ENCODE data around the gene ZFP42.
"Not testable (repeated sequence)": the region's sequence is repeated elsewhere in the genome, so short reads cannot be mapped to it uniquely, and the experiment has no call there.

Gene ZFP42

DNA sequence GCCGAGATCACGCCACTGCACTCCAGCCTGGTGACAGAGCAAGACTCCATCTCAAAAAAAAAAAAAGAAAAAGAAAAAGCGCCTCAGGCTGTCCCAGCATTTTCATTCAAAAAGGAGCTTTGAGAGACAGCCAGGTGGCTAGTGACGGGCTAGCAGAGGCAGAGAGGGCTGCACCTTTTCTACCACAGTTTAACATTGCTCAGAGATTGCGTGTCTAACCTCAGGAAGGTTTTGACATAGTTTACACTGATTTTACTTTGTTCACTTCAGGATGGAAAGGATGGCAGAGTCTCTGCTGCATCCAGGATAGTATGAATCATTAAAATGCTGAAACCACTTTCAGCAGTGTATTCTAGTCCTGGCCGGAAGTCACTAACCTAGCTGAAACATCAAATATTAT is 28.1 kb downstream of the ZFP42 start:
- DNase-seq, result no peak

DNA sequence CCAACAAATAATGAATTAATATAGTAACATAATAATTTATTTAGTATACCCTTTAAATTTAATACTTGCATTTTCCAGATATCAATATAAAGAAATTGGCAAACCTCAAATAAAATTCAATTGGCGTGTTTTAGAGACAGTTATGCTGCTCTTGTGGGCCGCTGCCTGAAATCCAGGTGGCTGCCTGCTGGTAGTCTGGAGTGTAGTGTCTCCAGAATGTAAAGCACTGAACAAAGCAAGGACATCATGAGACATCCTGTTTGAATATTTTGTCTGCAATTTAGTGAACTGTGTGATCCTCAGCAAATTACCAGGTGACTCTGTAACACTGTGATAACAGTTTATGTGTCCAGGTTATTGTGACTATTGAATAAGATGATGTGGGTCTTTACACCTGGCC is 29.9 kb downstream of the ZFP42 start:
- DNase-seq, result no peak

DNA sequence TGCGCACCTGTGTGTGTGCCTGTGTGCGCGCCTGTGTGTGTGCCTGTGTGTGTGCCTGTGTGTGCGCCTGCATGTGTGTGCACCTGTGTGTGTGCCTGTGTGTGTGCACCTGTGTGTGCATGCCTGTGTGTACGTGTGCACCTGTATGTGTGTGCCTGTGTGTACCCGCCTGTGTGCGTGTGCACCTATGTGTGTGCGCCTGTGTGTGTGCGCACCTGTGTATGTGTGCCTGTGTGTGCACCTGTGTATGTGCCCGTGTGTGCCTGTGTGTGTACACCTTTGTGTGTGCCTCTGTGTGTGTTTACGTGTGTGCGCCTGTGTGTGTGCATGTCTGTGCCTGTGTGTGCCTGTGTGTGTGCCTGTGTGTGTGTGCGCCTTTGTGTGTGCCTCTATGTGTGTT is 33.5 kb downstream of the ZFP42 start:
- DNase-seq, result no peak

DNA sequence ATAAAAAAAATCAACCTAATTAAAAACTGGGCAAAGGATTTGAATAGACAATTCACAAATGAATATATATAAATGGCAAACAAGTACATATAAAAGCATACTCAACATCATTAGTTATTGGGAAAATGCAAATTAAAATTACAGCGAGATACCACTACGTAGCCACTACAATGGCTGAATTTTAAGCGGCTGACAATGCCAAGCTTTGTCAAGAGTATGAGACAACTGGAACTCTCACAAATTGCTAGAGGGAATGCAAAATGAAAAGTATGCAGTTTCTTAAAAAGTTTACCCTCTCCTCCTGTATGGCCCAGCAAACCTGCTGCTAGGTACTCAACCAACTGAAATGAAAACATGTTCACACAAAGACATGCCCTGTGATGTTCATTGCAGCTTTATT is 34.8 kb downstream of the ZFP42 start:
- DNase-seq, result no peak

DNA sequence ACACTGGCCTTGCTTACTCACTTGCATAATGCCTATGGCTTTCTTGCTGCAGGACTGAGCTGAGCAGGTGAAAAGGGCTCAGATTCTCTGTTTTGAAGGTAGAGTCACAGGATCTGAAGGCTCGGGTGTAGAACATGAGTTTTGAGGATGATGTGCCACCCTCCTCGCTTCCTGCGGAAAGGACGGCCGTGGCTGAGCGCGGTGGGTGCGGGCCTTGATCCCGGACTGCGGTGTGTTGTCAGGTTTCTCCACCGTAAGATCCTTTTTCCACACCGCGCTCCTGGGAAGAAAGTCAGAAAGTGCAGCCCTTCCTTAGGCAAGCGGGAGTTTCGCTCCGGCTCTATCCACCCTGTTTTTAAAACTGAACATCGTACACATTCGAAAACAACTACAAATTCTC is 36.2 kb downstream of the ZFP42 start:
- no peak for DNase-seq

DNA sequence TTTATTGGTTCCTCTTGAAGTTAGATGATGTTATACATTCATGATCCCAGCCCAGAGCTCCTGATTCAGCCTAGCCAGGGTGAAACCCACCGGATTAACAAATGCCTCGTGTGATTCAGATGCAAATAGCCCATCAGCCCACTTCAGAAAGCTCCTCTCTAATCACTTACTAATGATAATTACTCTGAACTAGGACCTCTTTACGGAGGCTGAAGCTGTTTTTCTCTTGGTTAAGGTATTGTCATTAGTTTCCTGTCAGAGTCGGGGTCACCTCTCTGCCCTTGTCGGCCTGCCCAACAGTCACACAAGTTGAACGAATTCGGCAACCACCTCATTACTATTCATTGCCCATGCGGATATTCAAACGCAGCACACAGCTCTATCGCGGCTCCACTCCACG is 36.6 kb downstream of the ZFP42 start:
- DNase-seq, result no peak

DNA sequence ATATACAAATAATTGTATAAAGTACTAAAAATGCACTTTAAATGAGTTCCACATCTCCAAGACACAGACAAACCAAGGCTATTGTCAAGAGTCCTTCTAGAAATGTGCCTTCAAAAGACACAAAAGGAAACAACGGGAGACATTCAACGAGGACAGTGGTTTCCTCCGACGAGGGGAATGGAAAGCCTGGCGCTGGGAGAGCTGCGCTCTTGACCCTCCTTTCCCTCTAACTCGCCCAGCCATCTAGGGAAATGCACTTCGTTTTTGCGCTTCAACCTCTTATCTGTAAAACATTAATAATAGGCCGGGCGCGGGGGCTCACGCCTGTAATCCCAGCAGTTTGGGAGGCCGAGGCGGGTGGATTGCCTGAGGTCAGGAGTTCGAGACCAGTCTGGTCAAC is 37.0 kb downstream of the ZFP42 start:
- no peak for DNase-seq

DNA sequence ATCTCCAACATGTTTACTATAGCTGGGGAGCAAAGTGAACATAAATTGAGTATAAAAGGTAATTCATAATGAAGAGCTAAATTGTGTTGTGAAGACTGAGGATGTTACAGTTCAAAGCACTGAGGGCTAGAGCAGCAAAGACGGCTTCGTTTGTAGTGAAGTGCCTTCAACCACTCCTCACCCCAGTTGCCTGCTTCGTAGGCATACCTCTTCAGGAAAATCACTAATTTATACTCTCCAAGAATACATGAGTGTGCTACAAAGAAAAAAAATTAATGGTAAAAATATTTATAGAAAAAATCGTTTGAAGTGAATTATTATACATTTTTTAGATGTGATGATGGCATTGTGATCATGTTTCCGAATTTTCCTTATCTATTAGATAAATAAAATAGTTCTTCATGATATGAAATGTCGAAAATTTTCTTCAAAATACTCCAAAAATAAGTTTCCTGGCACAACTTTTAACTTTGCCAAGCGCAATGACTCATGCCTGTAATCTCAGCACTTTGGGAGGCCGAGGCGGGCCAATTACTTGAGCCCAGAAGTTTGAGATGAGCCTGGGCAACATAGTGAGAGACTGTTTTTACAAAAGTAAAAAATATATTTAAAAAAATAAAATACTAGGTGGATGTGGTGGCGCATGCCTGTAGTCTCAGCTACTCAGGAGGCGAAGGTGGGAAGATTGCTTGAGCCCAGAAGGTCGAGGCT is 41.6 kb downstream of the ZFP42 start:
- DNase-seq, result no peak

DNA sequence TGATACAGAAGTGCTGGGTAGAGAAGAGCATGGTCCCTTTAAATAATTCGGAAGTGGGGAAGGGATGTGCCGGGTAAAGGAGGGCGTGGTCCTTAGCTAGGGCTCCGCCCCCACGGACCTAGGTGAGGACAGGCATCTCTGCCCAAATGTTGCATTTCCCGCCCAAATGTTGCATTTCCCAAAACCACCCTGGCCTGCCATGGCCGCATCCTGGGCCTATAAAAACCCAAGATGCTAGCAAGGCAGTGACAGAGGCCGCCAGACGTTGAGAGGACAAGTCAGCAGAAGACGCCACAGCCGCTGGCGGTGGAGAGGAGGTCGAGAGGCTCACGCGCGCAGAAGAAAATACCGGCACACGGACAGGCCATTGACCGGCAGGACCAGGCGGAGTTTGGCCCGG is 46.1 kb downstream of the ZFP42 start:
- DNase-seq, result no peak

DNA sequence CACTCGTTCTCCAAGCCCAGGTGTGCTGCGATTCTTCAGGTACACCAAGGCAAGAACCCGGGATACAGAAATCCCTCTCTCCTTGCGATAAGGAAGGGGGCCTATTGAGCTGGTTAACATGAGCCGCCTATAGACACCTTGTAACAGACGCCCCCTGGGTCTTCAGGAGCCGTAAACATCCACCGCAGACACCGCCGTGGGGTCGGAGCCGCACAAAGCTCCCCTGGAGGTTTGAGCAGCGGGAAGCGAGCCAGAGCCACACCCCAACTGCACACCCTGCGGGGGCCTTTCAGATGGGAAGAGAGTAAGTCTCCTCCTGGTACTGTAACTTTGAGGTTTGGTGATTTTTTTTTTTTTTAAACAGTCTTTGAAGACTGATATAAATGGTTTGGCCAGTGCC is 46.6 kb downstream of the ZFP42 start:
- DNase-seq, result no peak

DNA sequence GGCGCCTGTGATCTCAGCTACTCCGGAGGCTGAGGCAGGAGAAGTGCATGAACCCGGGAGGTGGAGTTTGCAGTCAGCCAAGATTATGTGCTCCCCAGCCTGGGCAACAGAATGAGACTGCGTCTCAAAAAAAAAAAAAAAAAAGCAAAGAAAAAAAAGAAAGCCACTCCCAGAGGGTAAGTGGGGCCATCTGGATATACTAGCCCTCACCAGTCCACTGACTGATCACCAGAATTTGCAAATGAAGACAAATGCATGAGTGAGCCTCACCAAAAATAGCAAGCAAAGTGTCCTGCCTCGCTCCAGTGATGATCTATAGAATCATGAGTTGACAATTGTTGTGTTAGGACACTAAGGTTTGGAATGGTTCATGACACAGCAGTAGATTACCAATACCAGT is 47.6 kb downstream of the ZFP42 start:
- no peak for DNase-seq

DNA sequence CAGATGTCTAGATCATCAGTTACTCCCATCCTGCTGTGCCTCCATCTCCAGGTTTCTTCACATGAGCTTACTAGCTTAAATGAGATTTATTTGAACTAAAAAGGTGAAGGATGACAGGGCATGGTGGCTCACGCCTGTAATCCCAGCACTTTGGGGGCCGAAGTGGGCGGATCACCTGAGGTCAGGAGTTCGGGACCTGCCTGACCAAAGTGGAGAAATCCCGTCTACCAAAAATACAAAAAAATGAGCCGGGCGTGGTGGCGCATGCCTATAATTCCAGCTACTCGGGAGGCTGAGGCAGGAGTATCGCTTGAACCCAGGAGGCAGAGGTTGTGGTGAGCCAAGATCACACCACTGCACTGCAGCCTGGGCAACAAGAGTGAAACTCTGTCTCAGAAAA is 49.9 kb downstream of the ZFP42 start:
- DNase-seq, result not testable (repeated sequence)

DNA sequence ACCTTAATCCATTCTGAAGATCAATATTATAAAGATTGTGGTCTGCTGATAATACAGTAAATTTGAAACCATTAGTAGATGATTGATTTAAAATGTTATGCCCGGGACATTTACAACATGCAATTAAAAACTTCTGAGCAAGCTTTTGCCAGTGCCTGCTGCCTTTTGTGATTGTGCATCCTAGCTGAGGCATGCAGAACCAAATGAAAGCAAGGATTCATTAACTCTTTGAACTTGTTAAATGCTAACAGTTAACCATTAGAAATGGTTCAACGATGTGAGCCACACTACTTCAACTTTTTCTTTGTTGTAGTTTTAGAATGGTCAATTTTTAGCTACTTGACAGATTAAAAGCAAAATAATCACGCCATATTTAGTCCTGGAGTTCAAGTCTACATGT is 51.1 kb downstream of the ZFP42 start:
- no peak for DNase-seq

DNA sequence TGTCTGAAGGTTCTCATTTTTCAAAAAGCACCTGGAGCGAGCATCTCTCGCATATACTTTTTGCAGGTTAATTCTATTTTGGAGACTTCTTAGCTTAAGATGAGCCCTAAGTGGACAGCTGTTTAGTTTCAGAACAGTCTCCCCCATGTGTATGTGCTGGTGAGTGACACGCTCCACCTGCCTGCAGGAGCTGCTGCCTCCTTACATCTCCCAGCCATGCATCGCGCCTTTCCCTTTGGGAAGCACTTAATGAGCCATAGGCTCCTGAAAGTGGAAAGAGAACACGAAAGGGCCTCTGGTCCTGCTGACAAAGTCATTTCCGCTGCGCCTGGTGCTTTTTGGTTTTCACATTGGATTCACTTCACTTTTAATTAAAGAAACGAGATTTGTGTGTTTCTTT is 57.7 kb downstream of the ZFP42 start:
- no peak for DNase-seq

Measured in CD4-positive, alpha-beta T cell treated with Interleukin-15 for 1 hour (primary cell).